Progenitor cell of endocrine pancreas (in vitro differentiated cells): ENCODE results near the gene ZNF438. TPM values are rescaled to one million over a fixed set of nuclear protein-coding genes. Genes with fewer than 3 reads are reported as not detected.
"Not testable (repeated sequence)": the region's sequence is repeated elsewhere in the genome, so short reads cannot be mapped to it uniquely, and the experiment has no call there.

Experiments
- DNase-seq: peaks from one replicate; pipeline ENCODE4 v3.0.0; 2021; ENCODE audit warnings: low spot score; ENCODE audit not compliant: unreplicated experiment
- H3K27ac Mint-ChIP-seq: 2 replicates; pipeline ENCODE4 v1.8.0; 2021; ENCODE audit warnings: mild to moderate bottlenecking, moderate library complexity, mixed read lengths
- H3K27me3 Mint-ChIP-seq: 2 replicates; pipeline ENCODE4 v1.8.0; 2021; ENCODE audit warnings: mixed read lengths
- H3K36me3 Mint-ChIP-seq: 2 replicates; pipeline ENCODE4 v1.8.0; 2022; ENCODE audit warnings: mixed read lengths; ENCODE audit not compliant: insufficient read depth
- H3K4me1 Mint-ChIP-seq: 2 replicates; pipeline ENCODE4 v1.8.0; 2021; ENCODE audit warnings: low read depth, mixed read lengths
- H3K4me3 Mint-ChIP-seq: 2 replicates; pipeline ENCODE4 v1.8.0; 2021; ENCODE audit warnings: low read depth, mild to moderate bottlenecking, moderate library complexity, mixed read lengths
- H3K9me3 Mint-ChIP-seq: 2 replicates; pipeline ENCODE4 v1.8.0; 2021; ENCODE audit warnings: low read depth, mixed read lengths
- total RNA-seq: library from RNA; stranded (reverse); gene quantifications from 2 replicates; pipeline ENCODE4 v1.2.1, GENCODE V29; 2021
- TF ChIP-seq, protein P1 (sequence below): fragments of 200-600 bp; sonication (generic); IDR thresholded peaks from one replicate; pipeline ENCODE4 v1.5.0; 2021; ENCODE audit warnings: antibody characterized with exemption, mild to moderate bottlenecking; ENCODE audit not compliant: unreplicated experiment

The ZNF438 gene
- total RNA-seq, 1 donor from 2014 or later, result 6.6 TPM

DNA sequence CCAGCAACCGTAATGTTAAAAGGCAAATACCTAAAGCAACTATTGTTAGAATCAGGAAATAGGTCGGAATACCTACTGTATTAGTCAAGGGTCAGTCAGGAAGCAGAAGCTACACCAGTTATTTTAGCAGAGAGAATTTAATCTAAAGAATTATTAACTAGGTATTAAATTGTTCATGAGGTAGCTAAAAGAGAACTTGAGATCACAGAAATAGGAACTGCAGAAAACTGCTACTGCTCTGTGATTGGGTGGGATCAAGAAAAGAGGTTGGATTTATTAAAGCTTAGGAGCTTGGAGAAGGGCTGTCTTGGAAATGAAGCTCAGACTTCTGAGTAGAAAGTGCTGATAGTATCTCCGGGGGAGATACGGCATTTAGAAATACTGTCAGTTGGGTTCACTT is 20.0 kb upstream of the ZNF438 start:
- Mint-ChIP-seq H3K27ac (no peak overlapping the region), H3K9me3 (peaks cover 9% of the 10 kb centered on the region), H3K27me3 (no peaks in the 10 kb centered on the region), H3K4me1 (no peaks in the 10 kb centered on the region), H3K4me3 (no peak overlapping the region), H3K36me3 (no peaks in the 10 kb centered on the region)
- DNase-seq, result no peak
- TF ChIP-seq, protein P1, sequence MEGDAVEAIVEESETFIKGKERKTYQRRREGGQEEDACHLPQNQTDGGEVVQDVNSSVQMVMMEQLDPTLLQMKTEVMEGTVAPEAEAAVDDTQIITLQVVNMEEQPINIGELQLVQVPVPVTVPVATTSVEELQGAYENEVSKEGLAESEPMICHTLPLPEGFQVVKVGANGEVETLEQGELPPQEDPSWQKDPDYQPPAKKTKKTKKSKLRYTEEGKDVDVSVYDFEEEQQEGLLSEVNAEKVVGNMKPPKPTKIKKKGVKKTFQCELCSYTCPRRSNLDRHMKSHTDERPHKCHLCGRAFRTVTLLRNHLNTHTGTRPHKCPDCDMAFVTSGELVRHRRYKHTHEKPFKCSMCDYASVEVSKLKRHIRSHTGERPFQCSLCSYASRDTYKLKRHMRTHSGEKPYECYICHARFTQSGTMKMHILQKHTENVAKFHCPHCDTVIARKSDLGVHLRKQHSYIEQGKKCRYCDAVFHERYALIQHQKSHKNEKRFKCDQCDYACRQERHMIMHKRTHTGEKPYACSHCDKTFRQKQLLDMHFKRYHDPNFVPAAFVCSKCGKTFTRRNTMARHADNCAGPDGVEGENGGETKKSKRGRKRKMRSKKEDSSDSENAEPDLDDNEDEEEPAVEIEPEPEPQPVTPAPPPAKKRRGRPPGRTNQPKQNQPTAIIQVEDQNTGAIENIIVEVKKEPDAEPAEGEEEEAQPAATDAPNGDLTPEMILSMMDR, result no peak

DNA sequence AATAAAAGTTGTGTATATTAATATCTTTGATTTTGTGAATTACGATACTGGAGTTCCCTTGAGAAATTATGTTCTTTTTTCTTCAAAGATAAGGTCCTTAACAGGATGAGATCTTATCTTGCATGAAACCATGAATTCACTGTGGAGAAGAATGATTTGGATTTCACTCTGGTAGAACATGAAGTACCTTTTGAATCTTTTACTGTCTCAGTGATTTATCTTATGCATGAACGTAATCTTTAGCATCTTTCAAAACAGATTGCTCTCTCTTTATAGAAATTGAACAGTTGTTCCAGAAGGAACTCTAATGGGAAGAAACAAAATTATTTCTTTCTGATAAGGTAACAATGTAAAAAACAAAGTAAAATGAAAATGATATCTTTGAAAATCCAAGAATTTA is 11.0 kb upstream of the ZNF438 start:
- TF ChIP-seq, protein P1, result no peak
- Mint-ChIP-seq H3K27me3 (no peaks in the 10 kb centered on the region), H3K27ac (no peak overlapping the region), H3K4me3 (no peak overlapping the region), H3K4me1 (no peaks in the 10 kb centered on the region), H3K9me3 (peaks cover 7% of the 10 kb centered on the region), H3K36me3 (no peaks in the 10 kb centered on the region)
- no peak for DNase-seq

DNA sequence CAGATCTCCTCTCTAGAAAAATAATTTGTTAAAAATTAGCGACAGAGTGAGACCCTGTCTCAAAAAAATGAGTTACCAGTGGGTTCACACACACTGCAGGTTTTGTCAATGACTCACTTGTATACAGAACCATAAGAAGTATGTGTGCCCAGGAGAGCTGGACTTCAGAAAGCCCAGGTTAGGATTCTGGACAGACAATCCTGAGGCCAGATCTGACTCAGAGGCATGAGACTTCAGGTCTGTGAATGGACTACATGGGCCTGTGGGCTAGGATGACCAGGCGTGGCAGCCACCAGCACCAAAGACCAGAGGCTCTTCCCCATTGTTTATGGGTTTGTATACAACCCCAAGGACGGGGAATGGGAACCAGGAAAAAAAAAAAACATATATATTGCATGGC is 9.3 kb upstream of the ZNF438 start:
- Mint-ChIP-seq H3K27me3 (no peaks in the 10 kb centered on the region), H3K9me3 (peaks cover 7% of the 10 kb centered on the region), H3K36me3 (no peaks in the 10 kb centered on the region), H3K4me3 (no peak overlapping the region), H3K27ac (no peak overlapping the region), H3K4me1 (no peaks in the 10 kb centered on the region)
- TF ChIP-seq, protein P1, result no peak
- DNase-seq, result no peak

DNA sequence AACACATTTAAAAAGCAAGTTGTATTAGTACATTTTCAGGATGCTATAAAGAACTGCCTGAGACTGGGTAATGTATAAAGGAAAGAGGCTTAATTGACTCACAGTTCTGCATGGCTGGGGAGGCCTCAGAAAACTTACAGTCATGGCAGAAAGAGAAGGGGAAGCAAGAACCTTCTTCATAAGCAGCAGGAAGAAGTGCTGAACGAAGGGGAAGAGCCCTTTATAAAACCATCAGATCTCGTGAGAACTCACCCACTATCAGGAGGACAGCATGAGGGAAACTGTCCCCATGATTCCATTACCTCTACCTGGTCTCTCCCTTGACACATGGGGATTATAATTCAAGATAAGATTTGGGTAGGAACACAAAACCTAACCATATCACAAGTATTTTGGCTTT is 7.3 kb upstream of the ZNF438 start:
- not testable (repeated sequence) for H3K4me1 Mint-ChIP-seq, H3K4me3 Mint-ChIP-seq, H3K9me3 Mint-ChIP-seq, H3K27me3 Mint-ChIP-seq, H3K36me3 Mint-ChIP-seq, DNase-seq, H3K27ac Mint-ChIP-seq

DNA sequence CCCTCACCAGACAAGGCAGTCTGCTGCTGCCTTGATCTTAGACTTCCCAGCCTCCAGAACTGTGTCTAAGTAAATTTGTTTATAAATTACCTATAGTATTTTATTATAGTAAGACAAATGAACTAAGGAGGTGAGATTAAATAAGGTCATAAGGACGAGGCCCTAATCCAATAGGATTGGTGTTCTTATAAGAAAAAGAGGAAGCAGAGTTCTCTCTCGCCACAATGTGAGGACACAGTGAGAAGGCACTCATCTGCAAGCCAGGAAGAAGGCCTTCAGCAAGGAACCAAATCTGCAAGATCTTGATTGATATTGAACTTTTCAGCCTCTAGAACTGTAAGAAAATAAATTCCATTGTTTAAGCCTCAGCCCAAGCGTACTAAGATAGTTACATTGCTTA is 6.1 kb upstream of the ZNF438 start:
- TF ChIP-seq, protein P1, result no peak
- H3K9me3 Mint-ChIP-seq, result no peaks in the 10 kb centered on the region
- H3K36me3 Mint-ChIP-seq, result no peaks in the 10 kb centered on the region
- no peak overlapping the region for H3K4me3 Mint-ChIP-seq
- H3K4me1 Mint-ChIP-seq, result no peaks in the 10 kb centered on the region
- no peak for DNase-seq
- H3K27ac Mint-ChIP-seq, result no peak overlapping the region
- no peaks in the 10 kb centered on the region for H3K27me3 Mint-ChIP-seq

DNA sequence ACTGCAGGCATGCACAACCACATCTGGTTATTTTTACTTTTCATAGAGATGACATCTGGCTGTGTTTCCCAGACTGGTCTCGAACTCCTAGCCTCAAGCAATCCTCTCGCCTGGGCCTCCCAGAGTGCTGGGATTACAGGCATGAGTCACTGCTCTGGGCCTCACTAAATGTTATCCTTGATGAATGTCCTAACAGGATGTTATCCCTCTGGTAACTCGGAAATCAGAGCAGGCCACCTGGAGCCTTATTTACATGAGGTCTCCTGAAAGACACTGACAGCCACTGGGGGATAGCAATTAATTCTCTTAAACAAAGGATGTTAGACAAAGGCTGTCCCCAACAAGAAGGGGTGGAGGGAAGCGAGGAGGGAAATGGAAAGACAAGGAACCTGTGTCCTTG is 4.5 kb upstream of the ZNF438 start:
- DNase-seq, result no peak
- TF ChIP-seq, protein P1, result no peak
- Mint-ChIP-seq H3K27me3 (no peaks in the 10 kb centered on the region), H3K36me3 (no peaks in the 10 kb centered on the region), H3K27ac (no peak overlapping the region), H3K4me1 (no peaks in the 10 kb centered on the region), H3K4me3 (no peak overlapping the region), H3K9me3 (no peaks in the 10 kb centered on the region)
